ENCODE results near the gene EXD3.
"Not testable (repeated sequence)": the region's sequence is repeated elsewhere in the genome, so short reads cannot be mapped to it uniquely, and the experiment has no call there.

The EXD3 gene

GRCh38 chr9:137264067-137264466 is 158.9 kb downstream of the EXD3 start:
- DNase-seq = no peak

DNA sequence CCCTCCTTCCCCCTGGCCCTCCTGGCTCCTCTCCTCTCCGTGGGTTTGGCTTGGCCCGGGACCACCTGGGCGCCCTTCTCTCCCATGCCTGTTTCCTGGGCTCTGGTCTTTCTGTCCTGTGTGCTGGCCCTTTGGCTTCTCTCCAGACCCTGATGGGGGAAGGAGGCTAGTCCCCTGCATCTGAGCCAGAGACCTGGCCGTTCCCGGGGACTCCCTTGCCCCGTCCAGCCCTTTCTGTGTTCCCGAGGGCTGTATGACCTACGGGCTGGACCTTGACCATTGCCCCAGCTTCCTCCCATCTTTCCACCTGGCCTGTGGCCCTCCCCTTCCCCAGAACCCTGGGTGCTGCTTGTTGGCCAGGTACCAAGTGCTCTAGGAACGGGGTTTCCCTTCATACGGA is 159.5 kb downstream of the EXD3 start:
- no peak for DNase-seq

- no peak for DNase-seq
These were observed 160.1 kb downstream of the EXD3 start for GRCh38 chr9:137262909-137263285.

GRCh38 chr9:137262173-137262908 is 160.6 kb downstream of the EXD3 start:
- DNase-seq = not testable (repeated sequence)

Data from NCI-H1436 (cell line).